ENCODE results near the gene TCIRG1.

TCIRG1 gene

GRCh38 chr11:68040957-68041591 is 2.2 kb downstream of the TCIRG1 start:
- no CpG with 5 or more reads among the region's 23 CpGs for WGBS (ENCODE audit: insufficient coverage, insufficient read length)
- Histone ChIP-seq H3K36me3 (ENCODE audit: control insufficient read depth, insufficient read depth, low read length) (peaks cover 3% of the 10 kb centered on the region; the same call in 1 of the 2 replicates), H3K27me3 (ENCODE audit: control insufficient read depth, insufficient read depth, low read length) (no peaks in the 10 kb centered on the region)

GRCh38 chr11:68041617-68042218 is 2.9 kb downstream of the TCIRG1 start:
- Histone ChIP-seq H3K27ac (ENCODE audit: low read length) (no peak overlapping the region), H3K9me3 (ENCODE audit: control insufficient read depth, insufficient read depth, low read length) (no peaks in the 10 kb centered on the region), H3K36me3 (ENCODE audit: control insufficient read depth, insufficient read depth, low read length) (no peaks in the 10 kb centered on the region; the same call in 1 of the 2 replicates), H3K27me3 (ENCODE audit: control insufficient read depth, insufficient read depth, low read length) (no peaks in the 10 kb centered on the region), H3K4me1 (ENCODE audit: control insufficient read depth, insufficient read depth, low read length) (peaks cover 7% of the 10 kb centered on the region), H3K4me3 (ENCODE audit: low read length) (no peak overlapping the region)
- no peak for DNase-seq (ENCODE audit: low read depth, low spot score)
- no CpG with 5 or more reads among the region's 12 CpGs for WGBS (ENCODE audit: insufficient coverage, insufficient read length)

More at GRCh38 chr11:68040957-68041591, 2.2 kb downstream of the TCIRG1 start:
- Histone ChIP-seq H3K4me1 (ENCODE audit: control insufficient read depth, insufficient read depth, low read length) (peaks cover 7% of the 10 kb centered on the region), H3K9me3 (ENCODE audit: control insufficient read depth, insufficient read depth, low read length) (no peaks in the 10 kb centered on the region), H3K27ac (ENCODE audit: low read length) (no peak overlapping the region), H3K4me3 (ENCODE audit: low read length) (no peak overlapping the region)
- DNase-seq (ENCODE audit: low read depth, low spot score), result no peak

DNA sequence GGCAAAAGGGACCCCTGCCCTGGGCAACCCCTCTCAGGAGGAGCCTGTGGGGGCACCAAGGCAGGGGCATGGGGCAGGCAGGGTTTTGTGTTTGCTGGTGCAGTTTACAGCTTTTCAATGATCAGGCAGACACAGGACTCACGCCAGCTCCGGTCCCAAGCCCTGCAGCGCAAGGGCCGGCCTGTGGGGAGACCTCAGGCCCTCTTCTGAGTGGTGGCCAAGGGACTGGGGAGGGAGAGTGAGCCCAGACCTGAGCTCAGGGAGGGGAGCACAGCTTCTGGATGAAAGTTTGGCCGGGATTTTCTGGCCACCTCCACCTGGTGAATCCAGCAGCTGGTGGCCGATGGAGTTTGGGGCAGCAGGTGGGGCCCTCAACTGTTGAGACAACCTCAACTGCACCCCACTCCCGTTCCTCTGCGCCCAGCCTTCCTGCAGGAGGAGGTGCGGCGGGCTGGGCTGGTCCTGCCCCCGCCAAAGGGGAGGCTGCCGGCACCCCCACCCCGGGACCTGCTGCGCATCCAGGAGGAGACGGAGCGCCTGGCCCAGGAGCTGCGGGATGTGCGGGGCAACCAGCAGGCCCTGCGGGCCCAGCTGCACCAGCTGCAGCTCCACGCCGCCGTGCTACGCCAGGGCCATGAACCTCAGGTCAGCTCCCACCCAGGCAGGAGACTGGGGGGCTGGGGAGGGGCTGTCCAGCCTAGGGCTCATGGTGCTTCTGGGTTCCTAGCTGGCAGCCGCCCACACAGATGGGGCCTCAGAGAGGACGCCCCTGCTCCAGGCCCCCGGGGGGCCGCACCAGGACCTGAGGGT is 3.6 kb downstream of the TCIRG1 start:
- WGBS (ENCODE audit: insufficient coverage, insufficient read length), result no CpG with 5 or more reads among the region's 27 CpGs
- Histone ChIP-seq H3K4me1 (ENCODE audit: control insufficient read depth, insufficient read depth, low read length) (peaks cover 7% of the 10 kb centered on the region), H3K27me3 (ENCODE audit: control insufficient read depth, insufficient read depth, low read length) (no peaks in the 10 kb centered on the region), H3K4me3 (ENCODE audit: low read length) (no peak overlapping the region), H3K27ac (ENCODE audit: low read length) (no peak overlapping the region), H3K36me3 (ENCODE audit: control insufficient read depth, insufficient read depth, low read length) (no peaks in the 10 kb centered on the region; the same call in 1 of the 2 replicates), H3K9me3 (ENCODE audit: control insufficient read depth, insufficient read depth, low read length) (no peaks in the 10 kb centered on the region)
- no peak for DNase-seq (ENCODE audit: low read depth, low spot score)

DNA sequence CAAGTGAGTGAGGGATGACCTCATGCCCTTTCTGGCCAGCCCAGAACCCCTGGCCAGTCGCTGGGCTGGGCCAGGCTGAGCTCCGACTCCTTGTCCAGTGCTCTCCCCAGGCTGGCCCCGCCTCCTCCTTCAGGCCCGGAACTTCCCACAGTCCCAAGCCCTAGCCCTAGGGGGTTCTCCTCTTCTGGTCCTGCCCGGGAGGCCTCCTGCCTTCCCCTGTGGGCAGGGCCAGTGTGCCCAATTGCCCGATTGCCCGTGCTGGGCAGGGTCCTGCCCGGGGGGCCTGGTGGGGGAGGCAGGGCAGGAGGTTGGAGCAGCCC is 4.2 kb downstream of the TCIRG1 start:
- no peak overlapping the region for H3K27ac ChIP-seq (ENCODE audit: low read length)
- no peaks in the 10 kb centered on the region for H3K9me3 ChIP-seq (ENCODE audit: control insufficient read depth, insufficient read depth, low read length)
- H3K27me3 ChIP-seq (ENCODE audit: control insufficient read depth, insufficient read depth, low read length), result no peaks in the 10 kb centered on the region
- no peak for DNase-seq (ENCODE audit: low read depth, low spot score)
- no peak overlapping the region for H3K4me3 ChIP-seq (ENCODE audit: low read length)
- no peaks in the 10 kb centered on the region; the same call in 1 of the 2 replicates for H3K36me3 ChIP-seq (ENCODE audit: control insufficient read depth, insufficient read depth, low read length)
- H3K4me1 ChIP-seq (ENCODE audit: control insufficient read depth, insufficient read depth, low read length), result peaks cover 7% of the 10 kb centered on the region
- no CpG with 5 or more reads among the region's 8 CpGs for WGBS (ENCODE audit: insufficient coverage, insufficient read length)

- DNase-seq (ENCODE audit: low read depth, low spot score), result no peak
- Histone ChIP-seq H3K4me1 (ENCODE audit: control insufficient read depth, insufficient read depth, low read length) (peaks cover 4% of the 10 kb centered on the region), H3K27ac (ENCODE audit: low read length) (no peak overlapping the region), H3K9me3 (ENCODE audit: control insufficient read depth, insufficient read depth, low read length) (no peaks in the 10 kb centered on the region), H3K4me3 (ENCODE audit: low read length) (no peak overlapping the region), H3K36me3 (ENCODE audit: control insufficient read depth, insufficient read depth, low read length) (no peaks in the 10 kb centered on the region; the same call in 1 of the 2 replicates), H3K27me3 (ENCODE audit: control insufficient read depth, insufficient read depth, low read length) (no peaks in the 10 kb centered on the region)
- WGBS (ENCODE audit: insufficient coverage, insufficient read length), result no CpG with 5 or more reads among the region's 36 CpGs
Observed at GRCh38 chr11:68043349-68044144, 4.7 kb downstream of the TCIRG1 start.

DNA sequence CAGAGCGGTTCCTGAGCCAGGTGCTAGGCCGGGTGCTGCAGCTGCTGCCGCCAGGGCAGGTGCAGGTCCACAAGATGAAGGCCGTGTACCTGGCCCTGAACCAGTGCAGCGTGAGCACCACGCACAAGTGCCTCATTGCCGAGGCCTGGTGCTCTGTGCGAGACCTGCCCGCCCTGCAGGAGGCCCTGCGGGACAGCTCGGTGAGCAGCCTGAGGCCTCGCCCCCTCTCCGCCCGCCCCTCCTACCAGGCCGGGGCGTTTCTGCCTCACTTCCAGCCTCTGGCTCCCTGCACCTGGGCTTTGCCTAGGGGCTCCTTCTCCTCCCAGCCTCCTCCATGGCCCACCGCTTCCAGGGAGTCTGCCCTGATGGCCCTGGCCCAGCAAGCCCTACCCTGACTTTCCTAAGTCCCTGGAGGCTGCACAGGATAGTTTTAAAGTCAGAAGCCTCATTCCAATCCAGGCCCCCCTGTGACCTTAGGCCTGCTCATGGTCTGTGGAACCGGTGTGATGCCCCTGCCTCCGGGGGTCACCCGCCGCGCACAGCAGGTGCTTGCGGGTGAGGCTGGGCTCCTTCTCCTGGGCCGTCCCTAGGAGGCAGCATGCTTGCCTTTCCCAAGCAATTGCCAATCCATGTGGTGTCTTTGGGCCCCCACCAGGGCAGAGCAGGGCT is 5.5 kb downstream of the TCIRG1 start:
- Histone ChIP-seq H3K9me3 (ENCODE audit: control insufficient read depth, insufficient read depth, low read length) (no peaks in the 10 kb centered on the region), H3K4me3 (ENCODE audit: low read length) (no peak overlapping the region), H3K27me3 (ENCODE audit: control insufficient read depth, insufficient read depth, low read length) (no peaks in the 10 kb centered on the region), H3K27ac (ENCODE audit: low read length) (no peak overlapping the region), H3K36me3 (ENCODE audit: control insufficient read depth, insufficient read depth, low read length) (no peaks in the 10 kb centered on the region; the same call in 1 of the 2 replicates), H3K4me1 (ENCODE audit: control insufficient read depth, insufficient read depth, low read length) (peaks cover 4% of the 10 kb centered on the region)
- no peak for DNase-seq (ENCODE audit: low read depth, low spot score)
- no CpG with 5 or more reads among the region's 24 CpGs for WGBS (ENCODE audit: insufficient coverage, insufficient read length)

GRCh38 chr11:68044898-68045351 is 6.1 kb downstream of the TCIRG1 start:
- no peak for DNase-seq (ENCODE audit: low read depth, low spot score)
- Histone ChIP-seq H3K4me1 (ENCODE audit: control insufficient read depth, insufficient read depth, low read length) (peaks cover 4% of the 10 kb centered on the region), H3K4me3 (ENCODE audit: low read length) (no peak overlapping the region), H3K36me3 (ENCODE audit: control insufficient read depth, insufficient read depth, low read length) (no peaks in the 10 kb centered on the region; the same call in 1 of the 2 replicates), H3K9me3 (ENCODE audit: control insufficient read depth, insufficient read depth, low read length) (no peaks in the 10 kb centered on the region), H3K27ac (ENCODE audit: low read length) (no peak overlapping the region), H3K27me3 (ENCODE audit: control insufficient read depth, insufficient read depth, low read length) (no peaks in the 10 kb centered on the region)
- no CpG with 5 or more reads among the region's 18 CpGs for WGBS (ENCODE audit: insufficient coverage, insufficient read length)

DNA sequence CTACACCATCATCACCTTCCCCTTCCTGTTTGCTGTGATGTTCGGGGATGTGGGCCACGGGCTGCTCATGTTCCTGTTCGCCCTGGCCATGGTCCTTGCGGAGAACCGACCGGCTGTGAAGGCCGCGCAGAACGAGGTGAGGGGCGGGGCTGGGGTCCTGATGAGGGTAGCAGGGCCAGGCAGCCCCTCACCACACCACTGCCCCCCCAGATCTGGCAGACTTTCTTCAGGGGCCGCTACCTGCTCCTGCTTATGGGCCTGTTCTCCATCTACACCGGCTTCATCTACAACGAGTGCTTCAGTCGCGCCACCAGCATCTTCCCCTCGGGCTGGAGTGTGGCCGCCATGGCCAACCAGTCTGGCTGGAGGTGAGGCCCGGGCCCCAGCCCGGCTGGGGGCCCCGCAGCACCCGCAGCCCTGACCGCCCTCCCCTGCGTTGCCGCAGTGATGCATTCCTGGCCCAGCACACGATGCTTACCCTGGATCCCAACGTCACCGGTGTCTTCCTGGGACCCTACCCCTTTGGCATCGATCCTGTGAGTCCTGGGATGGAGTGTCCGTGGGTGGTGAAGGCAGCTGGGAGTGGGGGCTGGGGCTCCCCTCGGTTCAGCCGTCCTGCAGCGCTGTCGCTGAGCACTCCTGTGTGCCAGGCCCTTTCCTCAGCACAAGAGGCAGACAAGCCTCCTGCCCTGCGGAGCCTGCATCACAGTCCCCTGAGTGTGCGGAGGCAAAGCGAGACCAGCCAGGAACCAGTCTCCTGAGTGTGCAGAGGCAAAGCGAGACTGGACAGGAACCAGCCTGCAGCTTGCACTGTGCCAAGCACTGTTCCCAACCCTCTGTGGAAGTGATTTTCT is 8.8 kb downstream of the TCIRG1 start:
- no CpG with 5 or more reads among the region's 37 CpGs for WGBS (ENCODE audit: insufficient coverage, insufficient read length)
- H3K36me3 ChIP-seq (ENCODE audit: control insufficient read depth, insufficient read depth, low read length), result peaks cover 2% of the 10 kb centered on the region; the same call in 1 of the 2 replicates
- H3K4me1 ChIP-seq (ENCODE audit: control insufficient read depth, insufficient read depth, low read length), result no peaks in the 10 kb centered on the region; the same call in 1 of the 2 replicates
- no peaks in the 10 kb centered on the region for H3K9me3 ChIP-seq (ENCODE audit: control insufficient read depth, insufficient read depth, low read length)
- no peak for DNase-seq (ENCODE audit: low read depth, low spot score)
- no peak overlapping the region for H3K4me3 ChIP-seq (ENCODE audit: low read length)
- H3K27me3 ChIP-seq (ENCODE audit: control insufficient read depth, insufficient read depth, low read length), result no peaks in the 10 kb centered on the region
- H3K27ac ChIP-seq (ENCODE audit: low read length), result no peak overlapping the region
